Measurements from ENCODE around the gene ARHGEF33.

ARHGEF33 gene

DNA sequence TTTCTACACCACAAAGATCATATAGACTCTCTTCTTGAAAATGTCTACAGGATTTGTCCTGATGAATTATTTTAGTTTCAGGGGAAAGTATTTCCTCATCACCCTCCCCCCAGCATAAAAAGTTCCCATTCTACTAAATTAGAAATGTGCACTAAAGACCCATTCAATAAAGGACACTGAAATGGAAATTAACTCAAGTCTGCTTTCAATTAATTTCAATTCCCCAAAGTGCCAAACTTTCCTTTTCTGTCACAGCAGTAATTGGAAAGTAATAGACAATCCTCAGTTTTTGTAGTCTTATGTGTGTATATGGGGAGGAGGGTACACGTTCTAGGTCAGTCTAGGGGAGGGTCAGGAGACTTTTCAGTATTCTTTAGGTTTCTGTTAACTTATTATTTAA, 21.5 kb downstream of the ARHGEF33 start:
- DNase-seq, result no peak

DNA sequence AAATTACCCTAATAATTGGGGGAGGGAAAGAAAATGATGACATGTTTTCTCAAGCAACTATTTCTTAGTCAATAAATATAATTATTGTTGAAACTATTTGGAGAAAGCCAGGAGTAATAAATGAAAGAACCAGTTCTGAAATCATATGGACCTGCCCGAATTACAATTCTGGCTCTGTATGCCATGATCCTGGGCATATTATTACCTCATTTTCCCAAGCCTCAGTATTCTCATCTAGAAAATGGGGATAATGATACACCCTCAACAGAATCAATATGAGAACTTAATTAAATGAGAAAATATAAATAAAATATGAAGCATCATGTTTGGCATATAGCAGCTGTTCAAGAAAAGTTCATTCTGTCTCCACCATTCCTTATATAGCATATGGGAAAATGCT, 22.9 kb downstream of the ARHGEF33 start:
- DNase-seq, result no peak

DNA sequence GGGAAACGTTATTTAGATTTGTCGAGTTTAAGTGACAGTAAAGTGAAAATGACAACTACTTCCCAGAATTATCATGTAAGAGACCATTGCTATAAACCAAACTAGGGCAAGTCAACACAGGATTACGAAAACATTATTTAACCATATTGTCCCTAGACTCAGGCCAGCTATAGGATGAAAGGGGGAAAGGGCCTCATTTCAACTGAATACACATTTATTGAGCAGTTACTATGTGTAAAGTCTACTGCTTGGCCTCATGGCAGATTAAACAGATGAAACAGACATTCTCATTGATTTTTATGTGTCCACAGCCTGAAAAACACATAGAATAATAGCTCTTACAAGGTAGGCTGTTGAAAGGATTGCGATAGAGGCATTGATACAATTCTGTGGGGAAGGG, 32.7 kb downstream of the ARHGEF33 start:
- DNase-seq, result no peak

DNA sequence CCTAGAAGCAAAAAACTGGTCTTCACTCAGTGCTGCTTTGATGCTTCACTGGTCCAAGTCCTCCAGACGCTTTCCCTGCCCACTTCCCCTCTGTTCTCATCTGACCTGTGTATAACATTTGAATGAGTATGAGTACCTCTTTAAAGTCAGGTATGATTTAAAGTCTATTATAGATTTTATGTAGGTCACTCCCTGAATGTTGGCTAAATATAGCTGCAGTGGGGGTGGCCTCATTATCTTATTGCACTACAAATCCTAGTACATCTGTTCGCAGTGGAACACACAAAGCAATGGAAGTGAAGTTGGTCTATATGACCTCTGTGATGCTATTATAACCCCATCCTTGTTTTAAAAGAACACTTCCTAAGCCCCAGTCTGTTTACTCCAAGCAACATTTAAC, 33.2 kb downstream of the ARHGEF33 start:
- peak; percentile 66 for DNase-seq

DNA sequence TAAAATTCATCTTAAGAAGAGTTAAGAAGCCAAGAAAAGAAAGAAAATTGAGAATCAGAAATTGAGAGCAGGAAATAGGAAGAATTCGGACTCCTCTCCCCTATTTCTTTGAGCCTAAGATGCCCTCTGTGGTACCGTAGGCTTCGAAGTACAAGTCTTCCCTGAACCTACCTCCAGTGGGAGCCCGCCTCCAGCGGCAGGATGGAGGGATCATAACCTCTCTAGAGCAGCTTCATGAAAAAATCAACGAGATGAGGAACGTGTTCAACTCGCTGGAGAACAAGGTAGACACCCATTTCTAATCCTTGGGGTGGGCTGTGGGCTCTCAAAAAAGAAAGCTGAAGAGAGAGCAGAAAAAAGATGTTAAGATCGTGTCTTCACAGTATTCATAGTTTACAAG, 36.3 kb downstream of the ARHGEF33 start:
- peak; percentile 12 for DNase-seq

DNA sequence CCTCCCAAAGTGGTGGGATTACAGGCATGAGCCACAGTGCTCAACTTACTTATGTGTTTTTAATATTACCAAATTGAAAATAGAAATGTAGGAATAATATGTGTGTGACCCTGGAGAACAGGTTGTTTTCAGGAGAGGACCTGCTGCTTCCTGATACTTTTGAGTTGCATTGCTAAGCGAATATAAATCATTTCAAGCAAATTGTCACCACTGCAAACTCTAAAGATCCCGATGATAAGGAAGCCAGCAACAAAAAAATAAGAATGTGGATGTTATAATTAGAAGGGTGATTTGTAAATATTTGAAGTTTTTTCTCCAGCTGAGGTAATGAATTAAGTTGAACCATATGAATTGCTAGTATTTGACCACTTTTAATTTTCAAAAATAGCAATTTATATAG, 40.9 kb downstream of the ARHGEF33 start:
- no peak for DNase-seq

DNA sequence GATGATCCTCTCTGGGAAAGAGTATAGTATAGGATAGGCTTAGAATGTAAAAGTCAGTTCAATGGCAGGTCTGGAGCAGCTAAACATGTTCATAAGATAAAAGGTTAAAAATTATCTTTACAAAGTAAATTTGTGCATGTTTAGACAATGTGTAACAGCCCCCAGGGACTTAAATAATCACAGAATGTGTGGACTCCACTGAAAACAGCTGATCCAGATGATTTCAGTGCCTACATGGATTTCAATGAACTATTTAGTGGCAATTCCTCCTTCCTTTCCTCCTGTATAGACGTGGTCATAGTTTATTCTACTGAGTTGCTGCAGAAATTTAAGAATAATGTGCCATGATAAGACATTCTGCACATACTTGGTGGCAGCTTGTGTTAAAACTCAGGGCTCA, 42.9 kb downstream of the ARHGEF33 start:
- no peak for DNase-seq

DNA sequence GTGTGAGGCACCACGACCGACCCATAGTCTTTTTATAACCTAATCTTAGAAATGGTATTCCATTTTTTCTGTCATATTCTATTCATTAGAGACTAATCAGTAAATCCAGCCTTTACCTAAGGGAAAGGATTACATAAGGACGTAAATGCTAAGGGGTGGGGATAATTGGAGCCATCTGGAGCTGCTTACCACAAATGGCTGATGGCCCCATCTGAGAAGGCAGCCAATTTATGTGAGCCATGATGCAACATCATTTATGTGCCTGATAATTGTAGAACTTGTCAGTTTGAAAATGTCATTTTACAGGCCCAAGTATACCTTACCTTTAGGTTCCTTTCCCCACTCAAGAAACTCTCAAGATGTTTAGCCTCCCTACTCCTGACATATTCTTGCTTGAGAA, 44.0 kb downstream of the ARHGEF33 start:
- peak; percentile 93 for DNase-seq

DNA sequence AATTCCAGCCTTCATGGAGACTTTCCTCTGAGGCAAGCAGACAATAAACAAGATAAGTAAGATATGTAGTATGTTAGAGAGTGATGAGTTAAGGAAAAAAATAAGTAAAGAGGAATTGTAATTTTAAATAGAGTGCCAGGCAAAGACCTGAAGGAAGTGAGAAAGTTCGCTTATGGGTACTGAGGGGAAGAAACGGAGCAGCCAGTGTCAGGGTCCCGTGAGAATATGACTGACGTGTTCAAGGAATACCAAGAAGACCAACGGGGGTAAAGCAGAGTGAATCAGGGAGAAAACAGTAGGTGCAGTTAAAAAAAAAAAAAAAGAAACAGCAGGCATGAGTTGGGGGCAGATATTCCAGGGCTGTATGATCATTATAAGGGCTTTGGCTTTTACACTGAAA, 45.1 kb downstream of the ARHGEF33 start:
- no peak for DNase-seq

DNA sequence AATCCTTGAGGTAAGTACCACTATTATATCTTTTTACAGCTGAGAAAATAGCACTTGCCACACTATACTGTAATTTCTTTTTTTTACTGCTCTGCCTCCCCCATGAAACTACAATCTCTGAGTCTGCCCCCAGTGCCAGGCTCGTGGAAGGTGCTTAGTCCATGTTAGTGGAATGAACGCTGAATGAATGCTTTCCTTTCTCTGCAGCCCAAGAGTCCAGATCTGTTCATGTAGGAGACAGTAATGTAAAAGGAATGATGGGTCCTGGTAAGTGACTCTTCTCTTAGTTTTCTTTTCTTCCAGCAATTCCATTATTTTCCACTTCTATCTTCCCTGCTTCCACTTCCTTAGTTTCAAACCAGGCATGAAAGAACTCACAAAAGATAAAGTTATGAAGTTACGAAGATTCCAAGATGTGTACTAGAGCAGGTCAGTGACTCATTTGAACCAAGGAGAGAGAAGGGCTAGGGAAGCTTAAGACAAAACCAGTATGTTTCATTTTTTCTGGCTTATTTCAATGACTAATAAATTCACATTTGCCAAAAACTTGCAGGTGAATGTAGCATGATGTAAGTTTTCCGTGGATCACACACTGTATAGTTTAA, 46.0 kb downstream of the ARHGEF33 start:
- DNase-seq, result no peak

DNA sequence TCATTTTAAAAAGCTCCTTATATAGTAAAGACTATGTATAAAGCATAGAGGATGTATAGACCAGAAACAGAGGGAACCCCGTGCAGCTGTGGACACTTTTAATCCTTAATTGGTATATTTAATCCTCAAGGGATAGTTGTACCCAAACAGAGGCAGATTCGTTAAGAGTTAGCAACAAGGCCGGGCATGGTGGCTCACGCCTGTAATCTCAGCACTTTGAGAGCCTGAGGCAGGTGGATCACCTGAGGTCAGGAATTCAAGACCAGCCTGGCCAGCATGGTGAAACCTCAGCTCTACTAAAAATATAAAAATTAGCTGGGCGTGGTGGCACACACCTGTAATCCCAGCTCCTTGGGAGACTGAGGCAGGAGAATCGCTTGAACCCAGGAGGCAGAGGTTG, 46.8 kb downstream of the ARHGEF33 start:
- peak; percentile 43 for DNase-seq

DNA sequence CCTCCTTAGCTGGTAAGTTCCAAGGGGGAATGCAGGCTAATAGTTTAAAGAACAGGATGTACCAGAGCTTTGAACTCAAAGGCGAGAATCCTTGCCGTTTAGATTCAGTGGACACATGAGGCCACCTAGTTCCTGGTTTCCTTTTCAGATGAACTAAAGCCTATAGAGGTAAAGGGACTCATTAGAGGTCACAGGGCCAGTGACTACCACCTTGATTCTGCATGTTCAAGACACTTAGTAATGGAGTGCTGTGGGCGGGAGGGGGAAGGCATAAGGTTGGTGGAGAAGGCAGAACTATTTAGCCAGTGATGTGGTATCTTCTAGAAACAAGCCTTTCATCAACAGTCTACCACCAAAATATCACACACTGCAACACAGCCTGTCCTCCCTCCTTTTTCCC, 47.9 kb downstream of the ARHGEF33 start:
- DNase-seq, result no peak

DNA sequence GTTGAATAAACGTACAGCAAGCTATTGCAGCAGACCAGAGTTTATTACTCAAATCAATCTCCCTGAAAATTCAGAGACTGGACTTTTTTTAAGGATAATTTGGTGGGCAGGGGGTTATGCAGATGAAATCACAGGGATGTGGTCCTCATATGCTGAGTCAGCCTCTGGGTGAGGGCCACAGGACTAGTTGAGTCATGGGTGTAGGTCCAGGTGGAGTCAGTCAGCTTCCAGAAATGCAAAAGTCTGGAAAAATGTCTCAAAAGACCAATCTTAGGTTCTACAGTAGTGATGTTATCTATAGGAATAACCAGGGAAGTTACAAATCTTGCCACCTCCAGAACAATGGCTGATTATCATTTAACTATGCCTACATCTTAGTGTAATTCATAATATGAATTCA, 51.1 kb downstream of the ARHGEF33 start:
- no peak for DNase-seq

DNA sequence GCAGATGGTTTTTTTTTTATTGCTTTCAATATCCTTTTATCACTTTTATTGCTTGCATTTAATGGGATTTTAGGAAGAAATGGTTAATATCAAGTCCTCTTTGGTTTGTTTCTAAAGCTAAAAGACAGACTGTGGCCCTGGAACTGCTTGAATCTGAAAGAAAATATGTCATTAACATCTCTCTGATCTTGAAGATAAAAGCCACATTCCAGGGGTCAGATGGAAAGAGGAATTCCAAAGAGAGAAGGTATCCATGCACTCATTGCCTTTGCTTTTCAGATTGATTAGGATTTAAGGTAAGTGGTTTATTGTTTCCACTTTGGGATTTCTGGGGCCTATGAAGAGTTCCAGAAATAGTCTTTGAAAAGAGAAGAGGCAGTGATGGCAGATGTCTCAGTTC, 54.1 kb downstream of the ARHGEF33 start:
- no peak for DNase-seq

DNA sequence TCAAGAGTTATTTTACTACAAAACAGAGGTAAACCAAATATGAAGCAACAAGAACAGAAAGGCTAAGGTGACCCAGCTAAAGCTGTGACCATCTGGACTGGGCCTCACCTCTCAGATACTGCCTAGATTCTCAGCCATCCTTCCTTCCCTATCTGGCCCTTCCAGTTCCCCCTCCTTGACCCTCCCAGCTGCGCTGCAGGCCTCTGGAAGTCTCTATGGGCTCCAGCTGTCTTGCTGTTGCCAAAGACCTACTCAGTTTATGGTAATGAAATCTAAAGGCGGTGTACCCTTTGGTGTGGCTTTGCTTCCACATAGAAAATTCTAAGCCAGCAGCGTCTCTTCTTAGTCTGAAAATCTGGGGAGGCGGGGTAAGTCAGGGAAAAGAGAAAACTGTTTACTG, 55.7 kb downstream of the ARHGEF33 start:
- DNase-seq, result peak; percentile 37

DNA sequence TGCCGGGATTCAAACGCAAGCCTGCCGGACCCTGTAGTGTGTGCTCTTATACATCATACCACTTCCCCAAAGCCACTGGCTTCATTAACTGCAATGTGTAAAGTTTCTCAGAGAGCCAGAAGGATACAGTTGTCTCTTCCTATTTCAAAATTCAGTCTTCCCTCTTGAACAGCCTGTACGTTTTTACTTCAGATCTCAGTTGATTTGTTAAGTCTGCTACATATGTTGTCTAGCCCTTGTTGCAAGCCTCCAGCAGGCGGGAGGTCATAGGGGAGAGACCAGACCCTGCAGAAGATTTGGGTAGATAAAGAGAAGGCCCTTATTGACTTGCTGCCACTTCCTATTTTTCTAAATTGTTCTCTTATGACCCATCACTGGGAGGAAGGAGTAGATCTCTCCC, 56.2 kb downstream of the ARHGEF33 start:
- DNase-seq, result no peak

DNA sequence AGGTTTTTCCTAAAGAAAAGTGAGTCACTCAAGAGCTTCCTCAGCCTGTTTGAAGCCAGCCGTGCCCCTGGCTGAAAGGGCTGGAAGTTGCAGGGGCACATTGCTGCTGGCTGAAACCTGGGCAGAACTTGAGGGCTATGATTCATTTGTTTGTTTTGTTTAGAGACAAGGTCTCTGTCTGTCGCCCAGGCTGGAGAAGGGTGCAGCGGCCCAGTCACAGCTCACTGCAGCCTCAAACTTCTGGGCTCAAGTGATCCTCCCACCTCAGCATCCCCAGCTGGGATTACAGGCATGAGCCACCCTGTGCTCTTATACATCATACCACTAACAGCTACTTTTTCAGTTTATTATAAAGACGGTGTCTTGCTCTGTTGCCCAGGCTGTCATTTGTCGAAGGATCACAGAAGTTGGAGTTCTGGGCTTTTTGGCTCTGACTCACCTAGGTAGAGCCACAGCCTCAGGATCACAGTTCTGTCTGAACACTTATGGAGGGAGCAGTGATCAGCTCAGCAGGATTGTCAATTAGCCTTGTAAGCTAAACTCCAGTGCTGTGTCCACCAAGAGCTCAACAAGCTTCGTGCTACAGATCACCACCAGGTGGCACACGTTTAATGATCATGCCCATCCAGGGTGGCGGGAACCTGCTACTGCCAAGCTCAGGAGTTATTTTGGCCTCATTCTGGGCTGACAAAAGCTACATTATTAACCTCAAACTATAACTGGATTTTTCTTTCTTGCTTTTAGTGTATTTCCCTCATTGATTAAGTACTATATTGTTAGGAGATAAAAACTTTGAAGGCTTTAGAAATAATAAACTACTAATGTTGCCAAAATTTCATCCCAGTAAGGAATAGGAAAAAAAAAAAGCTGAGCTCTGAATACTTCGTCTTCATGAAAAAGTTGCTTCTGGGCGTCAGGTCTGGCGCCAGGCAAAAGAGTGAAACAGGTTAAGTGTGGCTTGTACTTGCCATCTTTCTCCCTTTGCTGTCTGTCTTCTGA, 57.9 kb downstream of the ARHGEF33 start:
- DNase-seq, result peak; percentile 96

DNA sequence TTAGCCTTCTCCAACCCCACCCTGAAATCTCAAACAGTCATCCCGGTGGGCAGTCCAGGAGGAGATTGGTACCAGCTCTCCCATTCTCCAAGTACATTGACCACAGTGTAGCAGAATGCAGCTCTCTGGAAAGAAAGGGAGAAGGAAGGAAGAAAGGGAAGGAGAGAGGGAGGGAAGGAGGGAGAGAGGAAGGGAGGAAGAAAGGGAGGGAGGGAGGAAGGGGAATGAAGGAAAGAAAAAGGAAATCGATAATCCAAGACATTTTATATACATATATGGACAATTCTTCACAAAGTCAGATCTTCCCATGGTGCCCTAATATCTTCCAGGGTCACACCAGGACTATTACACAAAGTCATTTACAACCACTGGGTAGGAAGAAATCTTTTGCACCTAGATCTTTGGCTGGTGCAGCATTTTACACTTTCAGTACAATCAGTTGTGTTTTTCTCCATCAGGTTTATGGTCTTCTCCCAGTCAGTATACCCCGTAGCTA, 58.8 kb downstream of the ARHGEF33 start:
- DNase-seq, result no peak

DNA sequence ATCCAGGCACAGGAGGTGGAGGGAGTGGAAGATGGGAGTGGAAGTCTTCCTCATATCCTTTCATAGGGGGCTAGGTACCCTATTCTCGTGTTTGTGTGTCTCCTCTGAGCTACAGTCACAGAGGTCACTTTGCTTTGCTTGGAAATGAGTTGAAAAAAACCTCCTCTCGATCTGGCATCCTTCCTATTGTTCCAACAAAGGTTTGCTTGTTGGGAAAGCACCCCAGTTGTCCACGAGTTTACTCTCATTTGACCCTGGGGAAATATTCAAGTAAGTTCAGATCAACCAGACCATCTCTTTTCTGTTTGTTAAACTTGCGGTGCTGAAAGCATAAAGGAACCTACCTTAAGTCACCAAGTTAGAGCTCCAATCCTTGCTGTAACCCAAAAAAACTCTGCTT, 59.3 kb downstream of the ARHGEF33 start:
- DNase-seq, result no peak

DNA sequence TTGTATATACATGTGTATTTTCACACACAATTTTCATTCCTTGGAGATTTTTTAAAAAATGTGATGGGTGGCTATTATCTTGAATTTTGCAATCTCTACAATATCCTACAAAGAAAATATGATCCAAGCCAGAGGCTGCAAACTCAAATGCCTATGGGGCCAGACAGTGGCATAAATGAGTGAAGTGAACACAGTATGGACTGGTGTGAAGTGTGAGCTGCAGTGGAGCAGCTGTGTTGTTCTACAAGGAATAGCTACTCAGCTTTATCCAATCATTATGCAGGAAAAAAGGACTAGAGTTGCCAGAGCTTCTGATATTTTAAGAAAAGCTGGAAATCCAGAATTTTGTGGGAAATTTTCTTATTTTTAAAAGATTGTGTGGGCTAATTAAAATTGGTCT, 62.1 kb downstream of the ARHGEF33 start:
- no peak for DNase-seq

DNA sequence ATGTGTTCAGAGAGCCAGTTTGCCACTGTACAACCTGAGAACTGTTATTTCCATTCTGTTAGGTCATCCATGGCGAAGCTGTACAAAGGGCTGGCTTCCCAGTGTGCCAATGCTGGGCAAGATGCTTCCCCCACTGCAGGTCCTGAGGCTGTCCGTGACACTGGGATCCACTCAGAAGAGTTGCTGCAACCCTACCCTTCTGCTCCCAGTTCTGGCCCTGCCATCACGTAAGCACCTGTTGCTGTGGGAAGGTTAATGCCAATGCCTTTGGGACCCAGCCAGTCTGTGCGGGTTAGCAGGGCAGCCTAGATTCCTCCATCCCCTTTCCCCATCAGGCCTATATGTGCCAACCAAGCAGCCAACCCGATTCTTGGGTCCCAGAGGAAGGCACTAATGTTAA, 68.3 kb downstream of the ARHGEF33 start:
- no peak for DNase-seq

DNA sequence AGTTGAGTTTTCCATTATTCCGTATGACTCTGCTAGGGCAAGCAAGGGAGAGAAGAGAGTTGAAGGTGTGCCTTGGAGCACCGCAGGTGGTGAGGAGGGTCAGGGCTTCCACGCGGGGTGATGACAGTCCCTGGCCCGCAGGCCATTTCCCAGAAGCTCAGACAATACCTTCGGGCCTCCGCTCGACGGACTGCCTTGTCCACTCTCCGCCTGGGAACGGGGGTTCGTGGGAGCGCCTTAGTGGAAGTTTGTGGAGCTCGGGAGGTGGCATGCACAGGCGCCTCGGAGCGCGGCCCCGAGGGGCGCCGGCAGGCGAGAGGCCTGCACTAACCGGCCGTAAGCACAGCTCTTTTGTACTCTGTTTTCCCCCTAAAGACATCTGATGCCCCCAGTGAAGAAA, 69.8 kb downstream of the ARHGEF33 start:
- DNase-seq, result no peak

DNA sequence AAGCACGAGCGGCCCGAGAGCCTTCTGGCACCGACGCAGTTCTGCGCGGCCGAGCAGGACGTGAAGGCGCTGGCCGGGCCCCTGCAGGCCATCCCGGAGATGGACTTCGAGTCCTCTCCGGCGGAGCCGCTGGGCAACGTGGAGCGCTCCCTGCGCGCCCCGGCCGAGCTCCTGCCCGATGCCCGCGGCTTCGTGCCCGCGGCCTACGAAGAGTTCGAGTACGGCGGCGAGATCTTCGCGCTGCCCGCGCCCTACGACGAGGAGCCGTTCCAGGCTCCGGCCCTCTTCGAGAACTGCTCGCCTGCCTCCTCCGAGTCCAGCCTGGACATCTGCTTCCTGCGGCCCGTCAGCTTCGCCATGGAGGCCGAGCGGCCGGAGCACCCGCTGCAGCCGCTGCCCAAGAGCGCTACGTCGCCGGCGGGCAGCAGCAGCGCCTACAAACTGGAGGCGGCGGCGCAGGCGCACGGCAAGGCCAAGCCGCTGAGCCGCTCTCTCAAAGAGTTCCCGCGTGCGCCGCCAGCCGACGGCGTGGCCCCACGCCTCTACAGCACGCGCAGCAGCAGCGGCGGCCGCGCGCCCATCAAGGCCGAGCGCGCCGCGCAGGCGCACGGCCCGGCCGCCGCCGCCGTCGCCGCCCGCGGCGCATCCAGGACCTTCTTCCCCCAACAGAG, 70.4 kb downstream of the ARHGEF33 start:
- DNase-seq, result no peak
